K562 (cell line): ENCODE results near the gene PPP1R14D. TPM values are rescaled to one million over a fixed set of nuclear protein-coding genes. Genes with fewer than 3 reads are reported as not detected.

Experiments
- HDAC8 ChIP-seq: fragments of 450-650 bp; IDR thresholded peaks from 2 replicates; pipeline ENCODE4 v1.6.1; 2016; ENCODE audit warnings: mild to moderate bottlenecking, missing genetic modification characterization, moderate library complexity, missing compliant biosample characterization
- SMARCE1 ChIP-seq: fragments of 450-650 bp; IDR thresholded peaks from 2 replicates; pipeline ENCODE4 v1.7.1; 2016; ENCODE audit warnings: mild to moderate bottlenecking
- polyA plus RNA-seq, 8 experiments: library from polyadenylated mRNA; depleted of rRNA in 4 of 8; stranded (reverse) in 5 of 8; unstranded in 3 of 8; fragments of >200 nt; fragmentation: Nextera tagmentation in 2 of 8; fragmentation: Illumina TruSeq in 1 of 8; extraction: Ambion mirVana in 2 of 8; extraction: Trizol in 1 of 8; gene quantifications; 2 replicates each; pipeline versions ENCODE4 v1.2.1 to v1.2.3, GENCODE V29; 2011 to 2014; ENCODE audit warnings: inconsistent platforms in 1 of 8, missing spikeins in 1 of 8
- total RNA-seq, 7 experiments: library from RNA; depleted of rRNA in 6 of 7; stranded (reverse); fragments of >200 nt in 6 of 7; fragmentation: Illumina TruSeq in 2 of 7; extraction: Trizol in 2 of 7; gene quantifications; 2 replicates each; pipeline versions ENCODE4 v1.2.1 to v1.2.3, GENCODE V29; 2011 to 2021; ENCODE audit warnings: low replicate concordance in 1 of 7
- TF ChIP-seq, protein P1 (sequence below): fragments of 450-650 bp; IDR thresholded peaks from 2 replicates; pipeline ENCODE4 v1.6.1; 2017; ENCODE audit warnings: antibody characterized with exemption, mild to moderate bottlenecking
- TF ChIP-seq, protein P2 (sequence below): sonication (generic); formaldehyde crosslinking; IDR thresholded peaks from 2 replicates; pipeline ENCODE4 v1.8.0; 2022; ENCODE audit warnings: missing genetic modification reagents, mild to moderate bottlenecking, borderline replicate concordance

Gene PPP1R14D
- total and polyA plus RNA-seq, 9 of the 15 experiments (the other 6 are each of a cell fraction or from before 2014, with no cell fraction given): 0.11 to 0.18 TPM; not detected in 7

DNA sequence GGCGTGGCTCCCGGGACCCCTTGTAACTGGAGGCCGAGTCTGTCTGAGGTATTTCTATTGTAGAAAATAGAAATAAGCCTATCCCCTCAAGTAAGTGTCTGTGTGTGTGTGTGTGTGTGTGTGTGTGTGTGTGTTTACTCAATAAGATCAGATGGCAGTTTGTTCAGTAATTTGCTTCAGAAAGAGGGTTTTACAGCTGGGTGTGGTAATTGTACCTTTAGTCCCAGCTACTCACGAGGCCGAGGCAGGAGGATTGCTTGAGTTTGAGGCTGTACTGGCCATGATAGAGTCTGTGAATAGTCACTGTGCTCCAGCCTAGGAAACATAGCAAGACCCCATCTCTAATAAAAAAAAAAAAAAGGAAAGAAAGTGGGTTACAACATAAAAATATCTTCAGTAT lies 24.0 kb upstream of the PPP1R14D start (continued):
- TF ChIP-seq, protein P1, sequence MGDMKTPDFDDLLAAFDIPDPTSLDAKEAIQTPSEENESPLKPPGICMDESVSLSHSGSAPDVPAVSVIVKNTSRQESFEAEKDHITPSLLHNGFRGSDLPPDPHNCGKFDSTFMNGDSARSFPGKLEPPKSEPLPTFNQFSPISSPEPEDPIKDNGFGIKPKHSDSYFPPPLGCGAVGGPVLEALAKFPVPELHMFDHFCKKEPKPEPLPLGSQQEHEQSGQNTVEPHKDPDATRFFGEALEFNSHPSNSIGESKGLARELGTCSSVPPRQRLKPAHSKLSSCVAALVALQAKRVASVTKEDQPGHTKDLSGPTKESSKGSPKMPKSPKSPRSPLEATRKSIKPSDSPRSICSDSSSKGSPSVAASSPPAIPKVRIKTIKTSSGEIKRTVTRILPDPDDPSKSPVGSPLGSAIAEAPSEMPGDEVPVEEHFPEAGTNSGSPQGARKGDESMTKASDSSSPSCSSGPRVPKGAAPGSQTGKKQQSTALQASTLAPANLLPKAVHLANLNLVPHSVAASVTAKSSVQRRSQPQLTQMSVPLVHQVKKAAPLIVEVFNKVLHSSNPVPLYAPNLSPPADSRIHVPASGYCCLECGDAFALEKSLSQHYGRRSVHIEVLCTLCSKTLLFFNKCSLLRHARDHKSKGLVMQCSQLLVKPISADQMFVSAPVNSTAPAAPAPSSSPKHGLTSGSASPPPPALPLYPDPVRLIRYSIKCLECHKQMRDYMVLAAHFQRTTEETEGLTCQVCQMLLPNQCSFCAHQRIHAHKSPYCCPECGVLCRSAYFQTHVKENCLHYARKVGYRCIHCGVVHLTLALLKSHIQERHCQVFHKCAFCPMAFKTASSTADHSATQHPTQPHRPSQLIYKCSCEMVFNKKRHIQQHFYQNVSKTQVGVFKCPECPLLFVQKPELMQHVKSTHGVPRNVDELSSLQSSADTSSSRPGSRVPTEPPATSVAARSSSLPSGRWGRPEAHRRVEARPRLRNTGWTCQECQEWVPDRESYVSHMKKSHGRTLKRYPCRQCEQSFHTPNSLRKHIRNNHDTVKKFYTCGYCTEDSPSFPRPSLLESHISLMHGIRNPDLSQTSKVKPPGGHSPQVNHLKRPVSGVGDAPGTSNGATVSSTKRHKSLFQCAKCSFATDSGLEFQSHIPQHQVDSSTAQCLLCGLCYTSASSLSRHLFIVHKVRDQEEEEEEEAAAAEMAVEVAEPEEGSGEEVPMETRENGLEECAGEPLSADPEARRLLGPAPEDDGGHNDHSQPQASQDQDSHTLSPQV: no peak
- no peak for TF ChIP-seq SMARCE1
- TF ChIP-seq, protein P2, sequence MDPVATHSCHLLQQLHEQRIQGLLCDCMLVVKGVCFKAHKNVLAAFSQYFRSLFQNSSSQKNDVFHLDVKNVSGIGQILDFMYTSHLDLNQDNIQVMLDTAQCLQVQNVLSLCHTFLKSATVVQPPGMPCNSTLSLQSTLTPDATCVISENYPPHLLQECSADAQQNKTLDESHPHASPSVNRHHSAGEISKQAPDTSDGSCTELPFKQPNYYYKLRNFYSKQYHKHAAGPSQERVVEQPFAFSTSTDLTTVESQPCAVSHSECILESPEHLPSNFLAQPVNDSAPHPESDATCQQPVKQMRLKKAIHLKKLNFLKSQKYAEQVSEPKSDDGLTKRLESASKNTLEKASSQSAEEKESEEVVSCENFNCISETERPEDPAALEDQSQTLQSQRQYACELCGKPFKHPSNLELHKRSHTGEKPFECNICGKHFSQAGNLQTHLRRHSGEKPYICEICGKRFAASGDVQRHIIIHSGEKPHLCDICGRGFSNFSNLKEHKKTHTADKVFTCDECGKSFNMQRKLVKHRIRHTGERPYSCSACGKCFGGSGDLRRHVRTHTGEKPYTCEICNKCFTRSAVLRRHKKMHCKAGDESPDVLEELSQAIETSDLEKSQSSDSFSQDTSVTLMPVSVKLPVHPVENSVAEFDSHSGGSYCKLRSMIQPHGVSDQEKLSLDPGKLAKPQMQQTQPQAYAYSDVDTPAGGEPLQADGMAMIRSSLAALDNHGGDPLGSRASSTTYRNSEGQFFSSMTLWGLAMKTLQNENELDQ: no peak
- no peak for TF ChIP-seq HDAC8 (tag)
